Lower leg skin (tissue), 4 donors: Measurements from ENCODE around the gene FAM13A. TPM values are rescaled to one million over a fixed set of nuclear protein-coding genes. Genes with fewer than 3 reads are reported as not detected.

Source experiments
- DNase-seq, 2 donors: peaks; one replicate each; pipeline ENCODE4 v3.0.0-alpha.2; 2019; ENCODE audit warnings: low spot score in 2 of 2
- H3K4me3 ChIP-seq: fragments of 200-600 bp; sonication (generic); 2 replicates; pipeline ENCODE4 v1.5.1; 2017; ENCODE audit warnings: mild to moderate bottlenecking, low read depth; ENCODE audit not compliant: poor library complexity, severe bottlenecking
- CTCF ChIP-seq, 3 donors: fragments of 450-650 bp; IDR thresholded peaks; one replicate each; pipeline ENCODE4 v1.5.1; 2016; ENCODE audit warnings: antibody characterized with exemption in 3 of 3, mild to moderate bottlenecking in 3 of 3, moderate library complexity in 2 of 3
- POLR2A ChIP-seq, 2 donors: fragments of 450-650 bp; IDR thresholded peaks; one replicate each; pipeline ENCODE4 v1.6.1; 2016 to 2017; ENCODE audit warnings: antibody characterized with exemption in 2 of 2, mild to moderate bottlenecking in 1 of 2, moderate library complexity in 1 of 2
- WGBS, 2 donors: methylation state at CpG; one replicate each; pipeline ENCODE4 v1.1.5; 2018; 5-methylcytosine and 5-hydroxymethylcytosine counted together
- intact Hi-C: fragments of 100-400 bp; cut with DNase I; formaldehyde crosslinking; loops from one replicate; pipeline ENCODE4 v1.15.0; 2023; ENCODE audit warnings: low total_unique reads
- total RNA-seq, 4 donors: library from RNA; depleted of rRNA; stranded (reverse); fragments of >200 nt; gene quantifications; one replicate each; pipeline ENCODE4 v1.1.0, GENCODE V29; 2016

FAM13A gene
- total RNA-seq, 4 donors from 2014 or later: 50.0 to 303 (median 114) TPM

DNA sequence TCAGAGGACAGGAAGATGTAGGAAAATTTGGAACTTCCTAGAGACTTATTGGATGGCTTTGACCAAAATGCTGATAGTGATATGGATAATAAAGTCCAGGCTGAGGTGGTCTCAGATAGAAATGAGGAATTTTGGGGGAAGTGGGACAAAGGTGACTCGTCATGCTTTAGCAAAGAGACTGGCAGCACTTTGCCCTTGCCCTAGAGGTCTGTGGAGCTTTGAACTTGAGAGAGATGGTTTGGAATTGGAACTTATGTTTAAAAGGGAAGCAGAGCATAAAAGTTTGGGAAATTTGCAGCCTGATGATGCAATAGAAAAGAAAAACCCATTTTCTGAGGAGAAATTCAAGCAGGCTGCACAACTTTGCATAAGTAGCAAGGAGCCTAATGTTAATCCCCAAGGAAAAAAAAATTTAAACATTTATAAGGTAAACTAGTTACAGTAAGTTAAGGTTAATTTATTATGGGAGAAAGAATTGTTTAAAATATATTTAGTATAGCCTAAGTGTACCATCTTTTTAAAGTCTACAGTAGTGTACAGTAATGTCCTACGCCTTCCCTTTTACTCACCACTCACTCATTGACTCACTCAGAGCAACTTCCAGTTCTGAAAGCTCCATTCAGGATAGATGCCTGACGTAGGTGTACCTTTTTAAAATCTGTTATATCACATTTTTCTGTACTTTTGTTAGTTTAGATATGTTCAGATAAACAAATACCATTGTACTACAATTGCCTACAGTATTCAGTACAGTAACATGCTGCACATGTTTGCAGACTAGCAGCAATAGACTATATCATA lies 101.2 kb downstream of the FAM13A start:
- no peak for DNase-seq
- WGBS, 2 donors: 79 to 93% methylated on average over 3 of the region's 3 CpGs
- no peak overlapping the region for H3K4me3 ChIP-seq
- intact Hi-C loops: no loop called here
- TF ChIP-seq POLR2A (IDR thresholded peaks at IDR 0.05) (no peak), CTCF (IDR thresholded peaks at IDR 0.05) (no peak)

- intact Hi-C loops: no loop called here
- WGBS, 2 donors: 85 to 95% methylated on average over 2 of the region's 2 CpGs
- no peak for DNase-seq
- H3K4me3 ChIP-seq: no peak overlapping the region
- TF ChIP-seq CTCF (IDR thresholded peaks at IDR 0.05): no peak
- TF ChIP-seq POLR2A (IDR thresholded peaks at IDR 0.05): no peak
Observed at GRCh38 chr4:88953400-88953799, 103.6 kb downstream of the FAM13A start.

DNA sequence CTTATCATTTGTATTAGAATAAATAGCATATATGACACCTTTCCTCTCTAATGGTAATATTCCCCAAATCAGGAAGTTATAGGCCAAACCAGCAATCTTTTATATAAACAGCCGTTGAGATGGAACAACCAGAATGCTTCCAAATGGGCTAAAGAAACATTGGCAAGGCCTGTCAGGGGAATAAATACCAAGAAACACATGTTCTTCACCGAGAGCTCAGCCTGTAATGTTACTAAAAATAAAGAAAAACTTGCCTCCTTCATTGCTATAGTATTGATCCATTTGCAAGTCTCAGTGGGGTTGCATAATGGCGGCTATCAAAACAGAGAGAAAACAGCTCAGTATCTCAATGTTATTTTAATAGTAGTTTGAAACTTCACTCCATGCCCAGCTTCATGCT lies 104.9 kb downstream of the FAM13A start:
- WGBS, 2 donors: 63 to 66% methylated on average over 3 of the region's 3 CpGs
- intact Hi-C loops: no loop called here

DNA sequence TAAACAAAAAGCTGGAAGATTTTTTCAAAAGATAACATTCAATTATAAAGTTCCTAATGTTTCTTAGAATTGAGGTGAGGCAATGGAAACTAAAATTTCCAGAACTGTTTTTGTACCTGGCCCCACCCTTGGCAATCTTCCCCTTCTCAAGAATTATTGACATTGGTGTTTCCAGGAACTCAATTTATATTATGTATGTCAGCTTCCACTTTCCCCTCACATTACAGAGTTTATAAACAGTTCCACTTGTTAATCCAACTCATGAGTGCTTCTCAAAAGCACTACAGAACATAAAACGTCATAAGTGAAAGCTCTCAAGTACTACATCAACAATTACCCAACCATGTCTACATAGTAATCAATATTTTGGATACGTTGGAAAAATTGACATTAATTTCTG lies 107.4 kb downstream of the FAM13A start:
- no peak overlapping the region for H3K4me3 ChIP-seq
- no peak for DNase-seq
- intact Hi-C loops: no loop called here
- WGBS, 2 donors: 61 to 66% methylated on average over 2 of the region's 2 CpGs
- no peak for TF ChIP-seq CTCF (IDR thresholded peaks at IDR 0.05)
- no peak for TF ChIP-seq POLR2A (IDR thresholded peaks at IDR 0.05)

More for the DNA sequence above, 104.9 kb downstream of the FAM13A start:
- H3K4me3 ChIP-seq: no peak overlapping the region
- no peak for DNase-seq
- TF ChIP-seq CTCF (IDR thresholded peaks at IDR 0.05): no peak
- no peak for TF ChIP-seq POLR2A (IDR thresholded peaks at IDR 0.05)

GRCh38 chr4:88940506-88940905 lies 116.5 kb downstream of the FAM13A start:
- WGBS, 2 donors: 53 to 66% methylated on average over 2 of the region's 2 CpGs
- no peak overlapping the region for H3K4me3 ChIP-seq
- TF ChIP-seq CTCF (IDR thresholded peaks at IDR 0.05): no peak
- no peak for TF ChIP-seq POLR2A (IDR thresholded peaks at IDR 0.05)
- intact Hi-C loops: no loop called here
- no peak for DNase-seq

GRCh38 chr4:88939697-88940096 lies 117.3 kb downstream of the FAM13A start:
- H3K4me3 ChIP-seq: no peak overlapping the region
- TF ChIP-seq POLR2A (IDR thresholded peaks at IDR 0.05): no peak
- no peak for TF ChIP-seq CTCF (IDR thresholded peaks at IDR 0.05)
- WGBS, 2 donors: 77 to 82% methylated on average over 3 of the region's 3 CpGs
- intact Hi-C loops: no loop called here
- no peak for DNase-seq
